Naive thymus-derived CD8-positive, alpha-beta T cell (primary cell): ENCODE measurements around the gene CARD16. TPM values are rescaled to one million over a fixed set of nuclear protein-coding genes. Genes with fewer than 3 reads are reported as not detected.
"Not testable (repeated sequence)": the region's sequence is repeated elsewhere in the genome, so short reads cannot be mapped to it uniquely, and the experiment has no call there.

Experiments used
- ATAC-seq, 2 donors: fragments of 150-1000 bp; cut with Tn5 transposase in 1 of 2; sonication (Bioruptor Pico), chemical (Tn5 transposase) in 1 of 2; 1 replicate in 1 of 2; 2 replicates in 1 of 2; pipeline ENCODE4 v1.10.0; 2021; ENCODE audit warnings: mild to moderate bottlenecking in 2 of 2, moderate library complexity in 2 of 2
- POLR2A ChIA-PET: fragments of 350-600 bp; sonication (Branson Sonifier 250); formaldehyde crosslinking; loops from one replicate; lab custom pipeline; 2021; ENCODE audit warnings: antibody characterized with exemption; lab: Charles Lee
- DNase-seq, 10 donors: peaks; one replicate each; pipeline versions ENCODE4 v3.0.0 to v3.0.0-alpha.2; 2020 to 2022
- H3K27ac Mint-ChIP-seq, 10 donors: one replicate each; pipeline ENCODE4 v1.8.0; 2020 to 2022; ENCODE audit warnings: mild to moderate bottlenecking in 10 of 10, mixed read lengths in 10 of 10, moderate library complexity in 4 of 10, inconsistent platforms in 1 of 10
- H3K27me3 Mint-ChIP-seq, 5 donors: one replicate each; pipeline ENCODE4 v1.8.0; 2021 to 2022; ENCODE audit warnings: mixed read lengths in 5 of 5
- H3K36me3 Mint-ChIP-seq, 3 donors: one replicate each; pipeline ENCODE4 v1.8.0; 2020 to 2022; ENCODE audit warnings: mixed read lengths in 3 of 3, mild to moderate bottlenecking in 2 of 3, inconsistent platforms in 1 of 3
- H3K4me1 Mint-ChIP-seq, 4 donors: one replicate each; pipeline ENCODE4 v1.8.0; 2021 to 2022; ENCODE audit warnings: mixed read lengths in 4 of 4
- H3K4me3 Mint-ChIP-seq, 10 donors: one replicate each; pipeline ENCODE4 v1.8.0; 2020 to 2022; ENCODE audit warnings: mild to moderate bottlenecking in 10 of 10, mixed read lengths in 10 of 10, moderate library complexity in 6 of 10, inconsistent platforms in 1 of 10
- H3K9me3 Mint-ChIP-seq, 9 donors: one replicate each; pipeline ENCODE4 v1.8.0; 2020 to 2022; ENCODE audit warnings: mixed read lengths in 9 of 9, mild to moderate bottlenecking in 3 of 9, inconsistent platforms in 1 of 9, moderate library complexity in 1 of 9
- polyA plus RNA-seq, 3 donors: library from polyadenylated mRNA; unstranded; fragments of 300-500 nt; fragmentation: Illumina TruSeq; gene quantifications; one replicate each; pipeline ENCODE4 v1.2.3, GENCODE V29; 2021
- total RNA-seq, 8 experiments: library from RNA in 2 of 8; stranded (reverse) in 2 of 8; gene quantifications; one replicate each; pipeline ENCODE4 v1.2.3 and lab custom pipeline; 2021 to 2026

The CARD16 gene
- total and polyA plus RNA-seq, 5 experiments from 2014 or later, result 41.5 to 173 (median 149) TPM

GRCh38 chr11:105040703-105041102 lies 4.4 kb downstream of the CARD16 start:
- Mint-ChIP-seq H3K27me3 (no peaks in the 10 kb centered on the region), H3K4me1 (peaks cover 23 to 53% (median 49%) of the 10 kb centered on the region in 4 donors), H3K36me3 (peaks cover 36 to 48% (median 41%) of the 10 kb centered on the region in 3 donors), H3K4me3 (no peak overlapping the region), H3K27ac (no peak overlapping the region), H3K9me3 (peaks cover 0 to 2% (median 0%) of the 10 kb centered on the region in 9 donors)
- POLR2A ChIA-PET, result no interaction called here
- no peak for ATAC-seq
- DNase-seq, result no peak

GRCh38 chr11:105034813-105035620 lies 10.1 kb downstream of the CARD16 start, which contains the start of gene CASP1:
CASP1 (minus strand) TSS chr11:105035144; CDS start chr11:105035113, 31 bp downstream.
- POLR2A ChIA-PET, result interaction anchor here (0.6 to 1.3 kb wide), 4 partner anchors 9 to 116 kb away, joined by 3 to 8 read pairs (median 4); no protein-coding TSS in a partner anchor
- peaks cover 0 to 2% (median 0%) of the 10 kb centered on the region in 9 donors for H3K9me3 Mint-ChIP-seq
- ATAC-seq (peak; percentile 75 to 83), DNase-seq (peak in 5 of 10 donors; percentile 18 to 55 (median 41))
- H3K27ac Mint-ChIP-seq, result peak within 1 kb of the TSS; percentile 87 to 100 (median 98)
- H3K4me1 Mint-ChIP-seq, result peaks cover 24 to 50% (median 48%) of the 10 kb centered on the region in 4 donors
- peak within 1 kb of the TSS; percentile 86 to 99 (median 94) for H3K4me3 Mint-ChIP-seq
- no peaks in the 10 kb centered on the region for H3K27me3 Mint-ChIP-seq
- H3K36me3 Mint-ChIP-seq, result peaks cover 21 to 43% (median 42%) of the 10 kb centered on the region in 3 donors

- Mint-ChIP-seq H3K36me3 (peaks cover 21 to 43% (median 42%) of the 10 kb centered on the region in 3 donors), H3K4me1 (peaks cover 24 to 55% (median 50%) of the 10 kb centered on the region in 4 donors), H3K4me3 (peak overlapping the region; percentile 86 to 99 (median 94)), H3K27ac (peak overlapping the region; percentile 87 to 100 (median 98))
- POLR2A ChIA-PET, H3K9me3 Mint-ChIP-seq, DNase-seq, H3K27me3 Mint-ChIP-seq: not testable (repeated sequence)
- peak; percentile 10 for ATAC-seq
These were observed 10.7 kb downstream of the CARD16 start for GRCh38 chr11:105034388-105034787.

GRCh38 chr11:105033781-105034180 lies 11.4 kb downstream of the CARD16 start:
- no peaks in the 10 kb centered on the region for H3K27me3 Mint-ChIP-seq
- H3K27ac Mint-ChIP-seq, result peak overlapping the region; percentile 87 to 100 (median 98)
- peak in 2 of 10 donors; percentile 13 to 23 for DNase-seq
- peaks cover 0 to 2% (median 0%) of the 10 kb centered on the region in 9 donors for H3K9me3 Mint-ChIP-seq
- H3K4me1 Mint-ChIP-seq, result peaks cover 24 to 60% (median 52%) of the 10 kb centered on the region in 4 donors
- peaks cover 24 to 43% (median 42%) of the 10 kb centered on the region in 3 donors for H3K36me3 Mint-ChIP-seq
- peak; percentile 63 to 64 for ATAC-seq
- POLR2A ChIA-PET, result interaction anchor here (0.7 kb wide), 1 partner anchor 75 kb away, joined by 3 read pairs; no protein-coding TSS in a partner anchor
- peak overlapping the region; percentile 86 to 99 (median 94) for H3K4me3 Mint-ChIP-seq

GRCh38 chr11:105033343-105033742 lies 11.8 kb downstream of the CARD16 start:
- POLR2A ChIA-PET, result interaction anchor here (0.7 kb wide), 1 partner anchor 74 kb away, joined by 3 read pairs; no protein-coding TSS in a partner anchor

GRCh38 chr11:105032495-105032894 lies 12.6 kb downstream of the CARD16 start:
- ATAC-seq (no peak), DNase-seq (no peak)
- POLR2A ChIA-PET, result interaction anchor here (0.6 kb wide), 1 partner anchor 37 kb away, joined by 3 read pairs; no protein-coding TSS in a partner anchor

More at GRCh38 chr11:105033343-105033742, 11.8 kb downstream of the CARD16 start:
- H3K27me3 Mint-ChIP-seq, result no peaks in the 10 kb centered on the region
- peak in 1 of 10 donors; percentile 7 for DNase-seq
- H3K9me3 Mint-ChIP-seq, result peaks cover 0 to 2% (median 0%) of the 10 kb centered on the region in 9 donors
- H3K4me1 Mint-ChIP-seq, result peaks cover 24 to 64% (median 54%) of the 10 kb centered on the region in 4 donors
- H3K4me3 Mint-ChIP-seq, result peak overlapping the region; percentile 86 to 99 (median 94)
- H3K36me3 Mint-ChIP-seq, result peaks cover 24 to 43% (median 42%) of the 10 kb centered on the region in 3 donors
- H3K27ac Mint-ChIP-seq, result peak overlapping the region in 9 of 10 donors; percentile 87 to 100 (median 98)
- ATAC-seq, result peak in 1 of 2 donors; percentile 26

GRCh38 chr11:105027678-105028077 lies 17.5 kb downstream of the CARD16 start:
- ATAC-seq, result no peak
- DNase-seq, result no peak
- Mint-ChIP-seq H3K27ac (peak overlapping the region in 9 of 10 donors; percentile 10 to 74 (median 61)), H3K4me1 (peaks cover 7 to 60% (median 29%) of the 10 kb centered on the region in 4 donors), H3K27me3 (no peaks in the 10 kb centered on the region), H3K4me3 (peak overlapping the region in 5 of 10 donors; percentile 3 to 30 (median 9)), H3K9me3 (no peaks in the 10 kb centered on the region), H3K36me3 (peaks cover 21 to 68% (median 59%) of the 10 kb centered on the region in 3 donors)
- POLR2A ChIA-PET, result no interaction called here

More at GRCh38 chr11:105032495-105032894, 12.6 kb downstream of the CARD16 start:
- H3K4me3 Mint-ChIP-seq, result peak overlapping the region; percentile 44 to 99 (median 92)
- H3K27me3 Mint-ChIP-seq, result no peaks in the 10 kb centered on the region
- peaks cover 16 to 43% (median 41%) of the 10 kb centered on the region in 3 donors for H3K36me3 Mint-ChIP-seq
- peaks cover 27 to 69% (median 60%) of the 10 kb centered on the region in 4 donors for H3K4me1 Mint-ChIP-seq
- no peaks in the 10 kb centered on the region for H3K9me3 Mint-ChIP-seq
- H3K27ac Mint-ChIP-seq, result peak overlapping the region in 7 of 10 donors; percentile 4 to 99 (median 23)

GRCh38 chr11:105024394-105024793 lies 20.7 kb downstream of the CARD16 start:
- Mint-ChIP-seq H3K36me3 (peaks cover 13 to 44% (median 36%) of the 10 kb centered on the region in 3 donors), H3K27ac (peak overlapping the region in 3 of 10 donors; percentile 9 to 44 (median 24)), H3K9me3 (peaks cover 0 to 2% (median 0%) of the 10 kb centered on the region in 9 donors), H3K4me1 (peaks cover 3 to 42% (median 13%) of the 10 kb centered on the region in 4 donors), H3K27me3 (no peaks in the 10 kb centered on the region), H3K4me3 (no peak overlapping the region)
- POLR2A ChIA-PET, result no interaction called here
- DNase-seq (no peak), ATAC-seq (no peak)

GRCh38 chr11:105023003-105023402 lies 22.1 kb downstream of the CARD16 start, which contains the start of gene CASP5:
CASP5 (minus strand) TSS chr11:105023168; CDS start chr11:105023136, 32 bp downstream.
- H3K9me3 Mint-ChIP-seq, result peaks cover 0 to 2% (median 0%) of the 10 kb centered on the region in 9 donors
- ATAC-seq (no peak), DNase-seq (no peak)
- H3K4me1 Mint-ChIP-seq, result peaks cover 3 to 33% (median 8%) of the 10 kb centered on the region in 4 donors
- POLR2A ChIA-PET, result no interaction called here
- peak within 1 kb of the TSS in 1 of 10 donors; percentile 16 for H3K4me3 Mint-ChIP-seq
- H3K36me3 Mint-ChIP-seq, result peaks cover 5 to 32% (median 25%) of the 10 kb centered on the region in 3 donors
- peak within 1 kb of the TSS in 8 of 10 donors; percentile 8 to 66 (median 36) for H3K27ac Mint-ChIP-seq
- H3K27me3 Mint-ChIP-seq, result no peaks in the 10 kb centered on the region

- H3K36me3 Mint-ChIP-seq, result peaks cover 5 to 28% (median 20%) of the 10 kb centered on the region in 3 donors
- H3K4me3 Mint-ChIP-seq, result peak overlapping the region in 1 of 10 donors; percentile 3
- no peaks in the 10 kb centered on the region for H3K27me3 Mint-ChIP-seq
- peak overlapping the region in 5 of 10 donors; percentile 2 to 40 (median 24) for H3K27ac Mint-ChIP-seq
- H3K9me3 Mint-ChIP-seq, result peaks cover 0 to 2% (median 0%) of the 10 kb centered on the region in 9 donors
- no peak for DNase-seq
- H3K4me1 Mint-ChIP-seq, result peaks cover 0 to 28% (median 4%) of the 10 kb centered on the region in 4 donors
- no peak for ATAC-seq
- POLR2A ChIA-PET, result no interaction called here
These were observed 22.6 kb downstream of the CARD16 start for GRCh38 chr11:105022527-105022926.

- H3K4me3 Mint-ChIP-seq, result no peak overlapping the region
- no peaks in the 10 kb centered on the region for H3K36me3 Mint-ChIP-seq
- DNase-seq (no peak), ATAC-seq (no peak)
- H3K9me3 Mint-ChIP-seq, result no peaks in the 10 kb centered on the region
- POLR2A ChIA-PET, result no interaction called here
- H3K4me1 Mint-ChIP-seq, result no peaks in the 10 kb centered on the region
- H3K27ac Mint-ChIP-seq, result no peak overlapping the region
- H3K27me3 Mint-ChIP-seq, result no peaks in the 10 kb centered on the region
These were observed 37.7 kb downstream of the CARD16 start for GRCh38 chr11:105007463-105007862.

- no peak overlapping the region for H3K4me3 Mint-ChIP-seq
- peaks cover 5 to 8% (median 5%) of the 10 kb centered on the region in 4 donors for H3K4me1 Mint-ChIP-seq
- no peaks in the 10 kb centered on the region for H3K36me3 Mint-ChIP-seq
- POLR2A ChIA-PET, result no interaction called here
- DNase-seq, result no peak
- no peak overlapping the region for H3K27ac Mint-ChIP-seq
- H3K27me3 Mint-ChIP-seq, result no peaks in the 10 kb centered on the region
- no peaks in the 10 kb centered on the region for H3K9me3 Mint-ChIP-seq
- no peak for ATAC-seq
These were observed 39.7 kb downstream of the CARD16 start for GRCh38 chr11:105005451-105005845.
